GM23338 (cell line): ENCODE data around the gene STAC. TPM values are rescaled to one million over a fixed set of nuclear protein-coding genes. Genes with fewer than 3 reads are reported as not detected.

Experiments used
- ATAC-seq: fragments of 200-7000 bp; cut with Tn5 transposase; 3 replicates; pipeline ENCODE4 v1.9.1; 2020
- DNase-seq: peaks from one replicate; pipeline ENCODE4 v3.0.0-alpha.2; 2015; ENCODE audit warnings: low spot score
- H2AFZ ChIP-seq: fragments of 200-600 bp; sonication (generic); 2 replicates; pipeline ENCODE4 v1.8.0; 2016; ENCODE audit warnings: antibody characterized with exemption, mild to moderate bottlenecking, moderate library complexity
- H3F3A ChIP-seq: fragments of 200-600 bp; sonication (generic); replicated peaks from 2 replicates; pipeline ENCODE4 v1.8.0; 2017; ENCODE audit warnings: antibody characterized with exemption, mixed run types, low read depth
- H3K27ac ChIP-seq: fragments of 200-600 bp; sonication (generic); 2 replicates; pipeline ENCODE4 v1.6.1; 2016; ENCODE audit warnings: low read depth
- H3K27me3 ChIP-seq: fragments of 200-600 bp; sonication (generic); 2 replicates; pipeline ENCODE4 v1.8.0; 2016; ENCODE audit warnings: mild to moderate bottlenecking, mixed run types, moderate library complexity; ENCODE audit not compliant: insufficient read depth
- H3K36me3 ChIP-seq: fragments of 200-600 bp; sonication (generic); 2 replicates; pipeline ENCODE4 v1.8.0; 2016; ENCODE audit warnings: mild to moderate bottlenecking; ENCODE audit not compliant: insufficient read depth
- H3K4me1 ChIP-seq: fragments of 200-600 bp; sonication (generic); 2 replicates; pipeline ENCODE4 v1.8.0; 2016; ENCODE audit warnings: mild to moderate bottlenecking, moderate library complexity; ENCODE audit not compliant: insufficient read depth
- H3K4me2 ChIP-seq: fragments of 200-600 bp; sonication (generic); 2 replicates; pipeline ENCODE4 v1.7.1; 2017; ENCODE audit warnings: mixed run types
- H3K4me3 ChIP-seq: fragments of 200-600 bp; sonication (generic); 2 replicates; pipeline ENCODE4 v1.6.1; 2016; ENCODE audit warnings: mixed run types
- H3K79me2 ChIP-seq: fragments of 200-600 bp; sonication (generic); replicated peaks from 2 replicates; pipeline ENCODE4 v1.8.0; 2017; ENCODE audit warnings: mild to moderate bottlenecking; ENCODE audit not compliant: insufficient read depth
- H3K9me2 ChIP-seq: fragments of 200-600 bp; sonication (generic); 2 replicates; pipeline ENCODE4 v1.8.0; 2017; ENCODE audit not compliant: insufficient read depth
- H4K20me1 ChIP-seq: fragments of 200-600 bp; sonication (generic); replicated peaks from 2 replicates; pipeline ENCODE4 v1.8.0; 2017; ENCODE audit warnings: mild to moderate bottlenecking; ENCODE audit not compliant: insufficient read depth
- H3K27ac Mint-ChIP-seq: 2 replicates; pipeline ENCODE4 v1.8.0; 2020; ENCODE audit warnings: inconsistent platforms, mild to moderate bottlenecking, moderate library complexity, mixed read lengths
- H3K27me3 Mint-ChIP-seq: 3 replicates; pipeline ENCODE4 v1.8.0; 2022; ENCODE audit warnings: low read depth, mild to moderate bottlenecking, moderate library complexity, mixed read lengths, inconsistent platforms; ENCODE audit not compliant: insufficient read depth, poor library complexity
- H3K36me3 Mint-ChIP-seq: 3 replicates; pipeline ENCODE4 v1.8.0; 2021; ENCODE audit warnings: low read depth, mild to moderate bottlenecking, inconsistent platforms, moderate library complexity, mixed read lengths
- H3K4me1 Mint-ChIP-seq: 3 replicates; pipeline ENCODE4 v1.8.0; 2020; ENCODE audit warnings: mild to moderate bottlenecking, inconsistent platforms, mixed read lengths
- H3K4me3 Mint-ChIP-seq: 3 replicates; pipeline ENCODE4 v1.8.0; 2021; ENCODE audit warnings: moderate library complexity, mild to moderate bottlenecking, inconsistent platforms, mixed read lengths
- H3K9me3 Mint-ChIP-seq: 3 replicates; pipeline ENCODE4 v1.8.0; 2020; ENCODE audit warnings: moderate library complexity, mild to moderate bottlenecking, inconsistent platforms, mixed read lengths
- CREB1 ChIP-seq: fragments of 250-450 bp; sonication (Bioruptor Pico); IDR thresholded peaks from 2 replicates; pipeline ENCODE4 v1.5.0; 2020; ENCODE audit warnings: low read depth, mild to moderate bottlenecking, moderate library complexity
- EZH2 ChIP-seq: fragments of 200-600 bp; sonication (generic); IDR thresholded peaks from one replicate; pipeline ENCODE4 v1.8.0; 2017; ENCODE audit warnings: antibody characterized with exemption, mild to moderate bottlenecking, low read depth; ENCODE audit not compliant: unreplicated experiment
- EZH2phosphoT487 ChIP-seq: fragments of 200-600 bp; sonication (generic); IDR thresholded peaks from one replicate; pipeline ENCODE4 v1.8.1; 2018; ENCODE audit warnings: antibody characterized with exemption; ENCODE audit not compliant: unreplicated experiment
- JUNB ChIP-seq: IDR thresholded peaks from one replicate; pipeline ENCODE4 v1.6.1; 2016; ENCODE audit warnings: antibody characterized with exemption; ENCODE audit not compliant: unreplicated experiment
- NANOG ChIP-seq: IDR thresholded peaks from 2 replicates; pipeline ENCODE4 v1.6.1; 2016; ENCODE audit warnings: antibody characterized with exemption, borderline replicate concordance
- POLR2AphosphoS5 ChIP-seq: IDR thresholded peaks from 2 replicates; pipeline ENCODE4 v1.6.1; 2016; ENCODE audit warnings: antibody characterized with exemption, low read depth
- REST ChIP-seq: IDR thresholded peaks from one replicate; pipeline ENCODE4 v1.6.1; 2018; ENCODE audit warnings: antibody characterized with exemption; ENCODE audit not compliant: unreplicated experiment
- STAT1 ChIP-seq: IDR thresholded peaks from one replicate; pipeline ENCODE4 v1.6.1; 2016; ENCODE audit warnings: antibody characterized with exemption; ENCODE audit not compliant: unreplicated experiment
- ZNF114 ChIP-seq: fragments of 250-450 bp; sonication (Bioruptor Pico); IDR thresholded peaks from 2 replicates; pipeline ENCODE4 v1.5.0; 2020; ENCODE audit warnings: mild to moderate bottlenecking, moderate library complexity
- ZNF331 ChIP-seq: fragments of 250-450 bp; sonication (Bioruptor Pico); IDR thresholded peaks from 2 replicates; pipeline ENCODE4 v1.5.0; 2020; ENCODE audit warnings: low read depth, mild to moderate bottlenecking, moderate library complexity
- ZNF462 ChIP-seq: fragments of 250-450 bp; sonication (Bioruptor Pico); IDR thresholded peaks from 2 replicates; pipeline ENCODE4 v1.5.0; 2020; ENCODE audit warnings: mild to moderate bottlenecking, moderate library complexity
- polyA plus RNA-seq: library from polyadenylated mRNA; unstranded; fragments of >200 nt; fragmentation: Nextera tagmentation; extraction: Ambion mirVana; gene quantifications from 2 replicates; pipeline ENCODE4 v1.2.1, GENCODE V29; 2016
- total RNA-seq: library from RNA; depleted of rRNA; stranded (reverse); fragments of >200 nt; shearing (Covaris generic); gene quantifications from 2 replicates; pipeline ENCODE4 v1.2.3, GENCODE V29; 2014
- TF ChIP-seq, protein P1 (sequence below), 2 experiments: fragments of 200-600 bp in 1 of 2; sonication (generic) in 1 of 2; conservative IDR thresholded peaks; 2 replicates each; pipeline versions ENCODE4 v1.5.1 to v1.6.1; 2016 to 2017; ENCODE audit warnings: antibody characterized with exemption in 2 of 2, low read depth in 2 of 2, mild to moderate bottlenecking in 2 of 2, moderate library complexity in 1 of 2
- TF ChIP-seq, protein P2 (sequence below): IDR thresholded peaks from 2 replicates; pipeline ENCODE4 v1.6.1; 2016; ENCODE audit warnings: antibody characterized with exemption

Gene STAC
- total and polyA plus RNA-seq, 2 experiments from 2014 or later, result 5.6 to 22.9 TPM

DNA sequence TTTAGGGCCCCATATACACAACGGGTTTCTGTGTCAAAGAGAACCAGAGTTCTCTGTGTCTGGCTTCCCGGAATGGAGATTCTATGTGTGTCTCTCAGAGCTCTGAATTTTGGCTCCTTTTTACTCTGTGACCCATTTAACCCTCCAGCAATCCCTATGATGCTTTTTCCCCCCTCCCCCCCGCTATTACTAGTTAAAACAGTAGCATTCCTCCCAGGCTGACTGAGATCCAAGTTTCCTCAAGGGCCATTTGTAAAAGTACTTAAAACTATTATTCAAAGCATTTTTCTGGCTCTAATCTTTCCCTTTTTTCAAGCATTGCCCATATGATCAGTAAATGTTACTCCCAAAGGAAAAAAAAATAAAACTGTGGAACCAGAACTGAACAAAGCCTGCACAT is 6.6 kb upstream of the STAC start:
- H2AFZ ChIP-seq, result peak overlapping the region; percentile 14; the same call in 1 of the 2 replicates
- DNase-seq (peak; percentile 9), ATAC-seq (no peak)
- H3K27me3 ChIP-seq, result no peaks in the 10 kb centered on the region
- Mint-ChIP-seq H3K9me3 (no peaks in the 10 kb centered on the region), H3K4me3 (no peak overlapping the region), H3K4me1 (no peaks in the 10 kb centered on the region), H3K27ac (no peak overlapping the region), H3K27me3 (peaks cover 2% of the 10 kb centered on the region), H3K36me3 (no peaks in the 10 kb centered on the region)
- no peak overlapping the region for H3K27ac ChIP-seq
- H4K20me1 ChIP-seq, result no peaks in the 10 kb centered on the region
- H3K79me2 ChIP-seq, result no peaks in the 10 kb centered on the region
- H3K4me2 ChIP-seq, result no peak overlapping the region
- H3K4me1 ChIP-seq, result no peaks in the 10 kb centered on the region
- no peaks in the 10 kb centered on the region; the same call in 1 of the 2 replicates for H3K36me3 ChIP-seq
- no peaks in the 10 kb centered on the region for H3F3A ChIP-seq
- TF ChIP-seq, protein P1, sequence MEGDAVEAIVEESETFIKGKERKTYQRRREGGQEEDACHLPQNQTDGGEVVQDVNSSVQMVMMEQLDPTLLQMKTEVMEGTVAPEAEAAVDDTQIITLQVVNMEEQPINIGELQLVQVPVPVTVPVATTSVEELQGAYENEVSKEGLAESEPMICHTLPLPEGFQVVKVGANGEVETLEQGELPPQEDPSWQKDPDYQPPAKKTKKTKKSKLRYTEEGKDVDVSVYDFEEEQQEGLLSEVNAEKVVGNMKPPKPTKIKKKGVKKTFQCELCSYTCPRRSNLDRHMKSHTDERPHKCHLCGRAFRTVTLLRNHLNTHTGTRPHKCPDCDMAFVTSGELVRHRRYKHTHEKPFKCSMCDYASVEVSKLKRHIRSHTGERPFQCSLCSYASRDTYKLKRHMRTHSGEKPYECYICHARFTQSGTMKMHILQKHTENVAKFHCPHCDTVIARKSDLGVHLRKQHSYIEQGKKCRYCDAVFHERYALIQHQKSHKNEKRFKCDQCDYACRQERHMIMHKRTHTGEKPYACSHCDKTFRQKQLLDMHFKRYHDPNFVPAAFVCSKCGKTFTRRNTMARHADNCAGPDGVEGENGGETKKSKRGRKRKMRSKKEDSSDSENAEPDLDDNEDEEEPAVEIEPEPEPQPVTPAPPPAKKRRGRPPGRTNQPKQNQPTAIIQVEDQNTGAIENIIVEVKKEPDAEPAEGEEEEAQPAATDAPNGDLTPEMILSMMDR (conservative IDR thresholded peaks at IDR 0.05; ENCODE audit: low read depth in 2 of 2), result no peak
- TF ChIP-seq ZNF114 (CRISPR knock-in tag), result no peak
- TF ChIP-seq REST, result no peak
- no peak for TF ChIP-seq POLR2AphosphoS5
- TF ChIP-seq, protein P2, sequence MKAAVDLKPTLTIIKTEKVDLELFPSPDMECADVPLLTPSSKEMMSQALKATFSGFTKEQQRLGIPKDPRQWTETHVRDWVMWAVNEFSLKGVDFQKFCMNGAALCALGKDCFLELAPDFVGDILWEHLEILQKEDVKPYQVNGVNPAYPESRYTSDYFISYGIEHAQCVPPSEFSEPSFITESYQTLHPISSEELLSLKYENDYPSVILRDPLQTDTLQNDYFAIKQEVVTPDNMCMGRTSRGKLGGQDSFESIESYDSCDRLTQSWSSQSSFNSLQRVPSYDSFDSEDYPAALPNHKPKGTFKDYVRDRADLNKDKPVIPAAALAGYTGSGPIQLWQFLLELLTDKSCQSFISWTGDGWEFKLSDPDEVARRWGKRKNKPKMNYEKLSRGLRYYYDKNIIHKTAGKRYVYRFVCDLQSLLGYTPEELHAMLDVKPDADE, result no peak
- no peak for TF ChIP-seq ZNF462 (CRISPR knock-in tag)
- no peak for TF ChIP-seq NANOG
- TF ChIP-seq CREB1 (CRISPR knock-in tag), result no peak
- no peak for TF ChIP-seq JUNB
- no peak for TF ChIP-seq STAT1
- TF ChIP-seq EZH2phosphoT487, result no peak
- TF ChIP-seq EZH2, result no peak
- no peak for TF ChIP-seq ZNF331 (CRISPR knock-in tag)
- H3K9me2 ChIP-seq, result no peaks in the 10 kb centered on the region
- H3K4me3 ChIP-seq, result no peak overlapping the region
